NB4 (cell line): ENCODE measurements around the gene FBL.

Source experiments
- CTCF ChIP-seq: IDR thresholded peaks from one replicate; pipeline ENCODE4 v1.5.1; 2012; ENCODE audit warnings: low read depth, low read length
- MAX ChIP-seq: IDR thresholded peaks from 2 replicates; pipeline ENCODE4 v1.6.1; 2011; ENCODE audit warnings: low read depth, low read length
- POLR2A ChIP-seq: IDR thresholded peaks from 2 replicates; pipeline ENCODE4 v1.6.1; 2011; ENCODE audit warnings: mild to moderate bottlenecking; ENCODE audit not compliant: insufficient read length; ENCODE audit errors: extremely low read depth

GRCh38 chr19:39867133-39867532, 21.0 kb upstream of the FBL start:
- TF ChIP-seq CTCF (no peak), POLR2A (no peak), MAX (no peak)
